Activated gamma-delta T cell treated with Interleukin-2 at 50 U/mL for 16 hours (primary cell): Measurements from ENCODE around the gene SH3RF3.

Source experiments
- DNase-seq: peaks from one replicate; pipeline ENCODE4 v3.0.0-alpha.2; 2020

SH3RF3 gene

DNA sequence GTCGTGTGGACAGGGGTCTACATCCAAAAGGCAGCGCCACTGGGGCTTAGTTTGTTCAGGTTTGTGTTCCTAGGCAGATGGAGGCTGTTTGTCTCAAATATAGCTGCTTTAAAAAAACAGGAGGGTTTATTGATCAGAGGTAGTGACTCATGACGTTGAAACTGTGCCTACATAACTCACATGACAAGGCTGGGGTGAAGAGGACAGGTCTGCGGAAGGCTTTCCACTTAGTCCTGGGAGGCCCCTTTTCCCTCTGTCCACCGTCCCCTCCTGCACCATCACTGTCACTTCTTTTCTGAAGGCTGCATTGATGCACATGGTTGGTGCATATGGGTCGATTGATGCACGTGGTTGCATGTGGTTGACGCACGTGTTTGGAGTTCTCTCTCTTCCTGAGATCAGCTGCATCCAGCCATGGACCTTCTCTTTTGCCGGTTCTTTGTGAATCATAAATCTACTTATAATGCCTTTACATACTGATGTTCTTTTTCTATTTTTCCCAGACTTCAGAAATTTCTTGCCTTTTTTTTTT is 10.9 kb downstream of the SH3RF3 start:
- no peak for DNase-seq

DNA sequence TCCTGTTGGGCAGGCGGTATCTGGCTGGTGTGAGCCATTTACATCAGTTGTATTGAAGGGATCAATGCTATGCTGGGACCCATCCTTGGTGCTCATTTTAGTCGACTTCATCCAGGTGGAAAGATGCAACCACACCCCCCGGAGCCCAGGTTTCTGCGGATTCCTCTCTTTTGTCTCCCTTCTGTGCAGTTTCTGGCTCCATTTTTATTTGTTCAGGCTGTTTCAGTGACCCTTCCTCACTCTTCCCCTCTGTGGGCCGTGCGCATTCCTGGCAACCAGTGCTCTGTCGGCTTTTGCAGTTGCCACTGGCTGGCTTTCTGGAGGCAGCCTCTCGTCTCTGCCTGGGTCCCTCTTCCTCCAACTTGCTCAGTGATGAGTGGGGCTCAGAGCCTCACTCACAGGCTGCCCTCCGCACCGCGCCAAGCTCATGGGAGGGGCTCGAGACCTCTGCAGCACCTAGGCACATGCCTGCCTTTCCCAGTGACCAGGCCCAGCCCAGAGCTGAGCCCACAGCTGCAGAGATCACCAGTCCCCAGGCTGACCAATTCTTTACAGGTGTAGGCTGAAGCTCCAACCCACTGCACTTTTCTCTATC is 12.1 kb downstream of the SH3RF3 start:
- no peak for DNase-seq

DNA sequence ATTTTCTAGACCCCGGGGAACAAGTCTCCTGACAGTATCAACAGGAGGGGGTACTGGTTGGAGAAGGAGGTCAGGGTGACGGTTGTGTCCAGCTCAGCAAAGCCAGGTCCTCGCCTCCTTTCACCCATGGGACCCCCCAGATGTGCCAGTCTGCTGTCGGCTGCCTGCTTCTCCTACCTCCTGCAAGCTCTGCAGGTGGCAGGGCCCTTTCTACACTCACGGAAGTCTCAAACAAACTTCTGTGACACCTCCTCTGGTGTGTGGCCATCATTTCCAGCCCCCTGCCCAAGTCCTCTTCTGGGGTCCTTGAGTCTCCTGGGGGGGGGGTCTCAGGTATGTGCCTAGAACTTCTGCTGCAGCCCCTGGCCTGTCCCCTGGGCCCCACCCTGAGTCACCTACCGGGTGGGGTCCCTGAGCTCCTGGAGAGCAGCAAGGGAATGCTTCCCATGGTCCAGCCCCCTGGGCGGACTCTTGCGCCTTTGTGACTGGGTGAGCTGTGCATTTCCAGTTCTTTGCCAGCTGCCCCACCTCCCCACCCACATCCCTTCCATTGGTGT is 12.8 kb downstream of the SH3RF3 start:
- no peak for DNase-seq

DNA sequence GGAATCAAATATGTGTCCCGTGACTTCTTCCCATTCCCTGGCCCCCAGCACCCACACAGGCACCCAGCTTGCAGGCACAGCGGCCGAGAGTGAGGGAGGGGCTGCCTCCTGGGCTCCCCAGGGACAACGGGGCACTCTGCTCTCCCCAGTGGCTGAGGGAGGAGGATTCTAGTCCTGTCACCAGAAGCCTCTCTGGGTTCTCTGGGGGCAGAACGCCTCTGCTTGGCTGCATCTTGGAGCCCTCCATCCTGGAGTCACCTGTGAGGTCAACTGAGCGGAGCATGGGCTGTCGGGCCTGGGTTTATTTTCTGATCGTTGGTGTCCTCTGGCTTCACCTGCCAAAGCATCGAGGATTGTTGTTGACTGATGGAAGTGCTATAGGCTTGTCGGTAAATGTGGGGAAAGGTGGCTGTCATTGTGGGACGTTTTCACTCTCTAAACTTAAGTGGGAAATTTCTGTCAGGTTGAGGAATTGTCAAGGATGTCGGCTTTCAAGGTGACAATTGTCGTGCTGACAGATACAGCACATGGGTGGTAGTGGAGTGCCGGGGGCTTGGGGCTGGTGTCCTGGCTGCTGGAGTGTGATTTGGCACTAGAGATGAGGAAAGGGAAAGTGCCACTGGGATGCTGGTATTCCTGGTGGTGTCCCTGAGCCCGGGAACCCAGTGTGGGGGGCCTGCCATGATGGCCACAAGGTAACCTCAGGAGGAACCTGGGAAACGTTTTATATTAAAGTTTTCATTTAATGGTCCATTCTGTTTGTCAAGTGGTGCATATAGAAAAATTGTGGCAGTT is 13.6 kb downstream of the SH3RF3 start:
- DNase-seq, result no peak

DNA sequence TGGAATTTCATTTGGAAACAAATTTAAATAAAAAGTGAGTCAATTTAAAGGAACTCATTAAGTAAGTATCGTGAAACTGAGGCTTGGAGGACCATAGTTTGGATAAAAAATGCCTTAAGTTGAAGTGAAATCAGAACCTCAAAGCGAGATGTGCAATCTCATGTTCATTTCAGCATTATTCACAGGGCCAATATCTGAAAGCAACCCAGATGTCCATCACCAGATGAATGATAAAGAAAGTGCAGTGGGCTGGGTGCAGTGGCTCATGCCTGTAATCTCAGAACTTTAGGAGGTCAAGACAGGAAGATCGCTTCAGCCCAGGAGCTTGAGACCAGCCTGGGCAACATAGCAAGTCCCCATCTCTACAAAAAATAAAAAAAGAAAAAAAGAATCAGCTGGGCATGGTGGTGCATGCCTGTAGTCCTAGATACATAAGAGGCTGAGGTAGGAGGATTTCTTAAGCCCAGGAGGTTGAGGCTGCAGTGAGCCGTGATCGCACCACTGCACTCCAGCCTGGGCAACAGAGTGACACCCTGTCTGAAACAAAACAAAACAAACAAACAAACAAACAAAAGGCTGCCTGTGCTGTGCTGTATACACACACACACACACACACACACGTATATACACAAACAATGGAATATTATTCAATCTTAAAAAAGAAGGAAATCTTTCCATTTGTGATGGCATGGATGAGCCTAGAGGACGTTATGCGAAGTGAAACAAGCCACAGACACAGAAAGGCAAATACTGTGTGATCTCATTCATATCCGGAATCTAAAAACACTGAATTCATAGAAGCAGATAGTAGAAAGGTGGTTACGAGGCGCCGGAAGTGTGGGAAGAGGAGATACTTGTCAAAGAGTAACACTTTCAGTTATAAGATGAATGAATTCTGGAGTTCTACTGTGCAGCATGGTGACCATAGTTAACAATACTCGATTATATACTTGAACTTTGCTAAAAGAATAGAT is 14.5 kb downstream of the SH3RF3 start:
- DNase-seq, result no peak

DNA sequence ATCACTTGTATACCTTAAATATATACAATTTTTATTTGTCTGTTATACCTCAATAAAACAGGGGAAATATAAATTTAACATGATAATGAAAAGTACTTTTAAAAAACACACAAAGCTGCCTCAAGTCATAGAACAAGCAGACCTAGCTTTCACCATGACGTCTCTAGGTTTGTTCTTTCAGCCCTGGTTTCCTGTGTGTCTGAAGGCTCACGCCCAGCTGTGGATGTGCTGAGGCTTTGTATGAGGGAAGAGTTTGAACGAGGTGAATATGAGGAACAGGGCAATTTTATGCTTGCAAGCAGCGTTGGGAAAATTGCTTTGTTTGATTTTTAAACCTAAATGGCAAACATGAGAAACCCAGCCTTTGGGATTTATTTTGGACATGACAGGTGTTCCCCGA is 15.3 kb downstream of the SH3RF3 start:
- DNase-seq, result no peak

DNA sequence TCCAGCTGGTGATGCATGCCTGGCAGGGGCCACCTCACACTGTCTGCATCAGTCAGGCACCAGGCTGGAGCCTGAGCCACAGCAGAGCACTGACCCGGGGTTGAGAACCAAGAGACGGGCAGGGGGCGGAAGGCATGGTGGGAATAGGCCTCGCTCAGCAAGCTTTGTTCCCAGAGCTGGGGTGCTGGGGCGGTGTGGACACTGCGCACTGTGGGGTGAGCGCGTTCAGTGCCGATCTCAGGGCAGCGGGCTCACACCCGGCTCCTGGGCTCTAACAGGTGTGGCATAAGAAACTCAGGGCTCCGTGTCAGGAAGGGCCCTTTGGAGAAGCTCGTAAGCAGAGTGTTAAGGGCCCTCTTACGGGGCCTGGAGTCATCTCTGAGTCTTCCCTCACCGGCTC is 15.7 kb downstream of the SH3RF3 start:
- DNase-seq, result no peak

DNA sequence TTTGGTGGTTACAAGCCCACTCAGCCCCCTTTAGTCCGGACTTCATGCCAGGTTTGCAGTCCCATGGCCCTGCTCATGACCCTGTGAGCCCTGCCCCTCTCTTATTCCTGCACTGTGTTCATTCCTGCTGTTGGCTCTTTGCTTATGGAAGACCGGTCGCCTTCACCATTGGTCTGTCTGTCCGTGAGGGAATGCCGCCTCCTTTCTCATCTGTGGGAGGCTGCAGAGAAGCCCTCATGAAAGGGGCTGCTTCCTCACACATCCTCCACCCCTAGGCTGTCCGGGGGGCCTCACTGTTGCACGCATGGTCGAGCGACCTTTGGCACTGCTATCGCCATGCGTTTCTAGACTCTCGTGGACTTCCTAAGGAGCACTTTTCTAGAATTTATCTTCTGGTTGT is 16.3 kb downstream of the SH3RF3 start:
- DNase-seq, result no peak

DNA sequence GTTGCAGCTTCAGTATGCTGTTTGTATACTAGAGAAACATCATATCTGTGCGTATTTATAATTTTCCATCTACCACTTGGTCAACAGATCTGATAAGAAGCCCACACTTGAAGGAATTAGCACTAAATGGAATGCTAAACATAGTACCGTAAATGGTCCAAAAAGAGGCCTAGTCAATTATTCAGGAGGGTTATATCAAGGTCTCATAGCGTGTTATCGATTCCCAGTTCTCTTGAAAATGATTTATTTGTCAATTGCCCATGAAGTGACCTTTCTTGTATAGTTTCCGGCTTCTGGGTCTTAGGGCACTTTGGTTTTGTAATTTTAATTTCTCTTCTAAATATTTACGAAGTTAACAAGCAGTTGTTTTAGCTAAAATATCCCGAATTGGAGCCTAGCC is 18.4 kb downstream of the SH3RF3 start:
- DNase-seq, result no peak

DNA sequence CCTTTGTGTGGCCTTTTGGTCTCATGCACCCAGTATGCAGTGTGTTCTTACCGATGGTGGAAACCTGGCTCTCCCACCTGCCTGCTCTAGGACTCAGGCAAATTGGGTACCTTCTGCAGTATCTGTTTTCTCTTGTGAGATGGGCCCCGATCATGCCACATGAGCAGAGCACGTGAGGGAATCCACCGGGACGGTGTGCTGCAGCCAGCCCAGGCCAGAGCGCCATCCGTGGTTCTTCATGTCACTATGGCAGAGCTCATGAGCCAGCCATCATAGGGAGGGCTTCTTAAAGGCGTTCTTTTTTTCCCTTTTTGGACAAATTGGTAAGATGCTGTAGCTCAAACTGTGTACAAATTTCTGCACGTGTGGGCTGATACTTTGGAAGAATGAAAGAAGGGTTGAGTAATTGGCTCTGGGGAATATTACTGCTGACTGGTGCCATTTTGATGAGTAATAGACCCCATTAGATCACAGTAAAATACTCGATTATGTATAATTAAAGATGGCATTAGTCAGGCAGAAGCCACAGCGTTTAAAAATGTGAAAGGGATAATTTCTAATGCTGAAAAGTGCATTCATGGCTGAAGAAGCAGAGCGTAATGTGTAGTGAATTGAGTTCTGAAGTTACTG is 19.2 kb downstream of the SH3RF3 start:
- DNase-seq, result no peak

DNA sequence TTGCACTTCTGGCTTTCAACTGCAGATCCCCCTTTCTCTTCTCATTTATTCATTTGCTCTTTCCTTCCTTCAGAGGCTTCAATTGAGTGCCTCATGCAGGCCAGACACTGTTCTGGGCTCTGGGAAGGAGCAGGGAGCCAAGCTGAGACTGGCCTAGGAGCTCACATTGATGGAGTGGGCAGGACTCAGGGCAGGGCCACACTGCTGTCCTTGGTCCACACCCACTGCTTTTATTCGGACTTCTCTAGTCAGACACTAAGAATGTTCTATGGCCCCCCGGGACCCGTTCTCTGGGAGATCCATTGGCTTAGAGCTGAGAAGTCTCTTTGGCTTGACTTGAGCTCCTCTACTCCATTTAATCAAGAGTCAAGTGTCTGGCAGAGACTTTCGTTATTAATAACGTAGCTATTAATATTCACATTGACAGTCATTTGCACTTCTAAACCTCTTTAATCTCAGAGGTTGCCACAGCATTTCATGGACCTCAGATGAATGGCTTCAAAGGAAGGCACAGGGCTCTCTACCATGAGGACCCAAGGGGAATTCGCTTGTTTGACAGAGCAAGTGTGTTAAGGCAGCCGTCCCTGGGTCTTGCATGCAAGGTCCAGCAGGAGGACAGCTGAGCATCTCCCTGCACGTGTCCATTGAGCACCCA is 20.1 kb downstream of the SH3RF3 start:
- DNase-seq, result no peak

DNA sequence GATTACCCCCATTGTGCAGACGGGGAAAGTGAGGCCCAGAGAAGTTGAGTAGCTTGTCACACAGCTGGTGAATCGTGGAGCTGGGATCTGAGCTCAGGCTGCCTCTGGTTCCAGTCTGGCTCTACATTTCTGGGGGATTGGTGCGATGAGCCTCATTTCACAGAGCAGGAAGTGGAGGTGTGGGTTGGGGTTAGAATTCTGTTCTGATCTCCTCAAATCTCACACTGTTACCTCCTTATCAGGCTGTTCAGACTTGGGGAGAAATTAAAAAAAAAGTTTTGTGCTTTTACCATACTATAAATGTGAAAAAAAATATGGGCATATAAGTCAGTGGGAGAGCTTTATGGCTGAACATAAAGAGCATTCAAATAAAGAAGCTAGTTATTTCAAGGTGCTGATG is 21.6 kb downstream of the SH3RF3 start:
- DNase-seq, result no peak

DNA sequence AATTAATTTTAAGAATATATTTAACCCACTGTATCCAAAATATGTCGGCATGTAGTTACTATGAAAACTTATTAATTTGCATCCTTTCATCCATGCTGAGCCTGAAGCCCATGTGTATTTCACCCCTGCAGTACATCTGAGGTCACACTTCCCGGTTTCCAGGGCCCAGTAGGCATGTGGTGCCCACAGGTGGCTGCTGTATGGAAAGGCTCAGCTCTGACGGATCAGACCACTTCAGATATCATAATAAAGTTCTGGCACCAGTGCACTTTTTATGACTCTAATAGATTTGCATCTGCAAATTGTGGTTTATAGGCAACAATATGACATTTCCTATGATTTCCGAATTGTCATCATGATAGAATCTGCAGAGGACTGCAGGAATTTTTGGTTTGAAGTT is 22.5 kb downstream of the SH3RF3 start:
- no peak for DNase-seq

DNA sequence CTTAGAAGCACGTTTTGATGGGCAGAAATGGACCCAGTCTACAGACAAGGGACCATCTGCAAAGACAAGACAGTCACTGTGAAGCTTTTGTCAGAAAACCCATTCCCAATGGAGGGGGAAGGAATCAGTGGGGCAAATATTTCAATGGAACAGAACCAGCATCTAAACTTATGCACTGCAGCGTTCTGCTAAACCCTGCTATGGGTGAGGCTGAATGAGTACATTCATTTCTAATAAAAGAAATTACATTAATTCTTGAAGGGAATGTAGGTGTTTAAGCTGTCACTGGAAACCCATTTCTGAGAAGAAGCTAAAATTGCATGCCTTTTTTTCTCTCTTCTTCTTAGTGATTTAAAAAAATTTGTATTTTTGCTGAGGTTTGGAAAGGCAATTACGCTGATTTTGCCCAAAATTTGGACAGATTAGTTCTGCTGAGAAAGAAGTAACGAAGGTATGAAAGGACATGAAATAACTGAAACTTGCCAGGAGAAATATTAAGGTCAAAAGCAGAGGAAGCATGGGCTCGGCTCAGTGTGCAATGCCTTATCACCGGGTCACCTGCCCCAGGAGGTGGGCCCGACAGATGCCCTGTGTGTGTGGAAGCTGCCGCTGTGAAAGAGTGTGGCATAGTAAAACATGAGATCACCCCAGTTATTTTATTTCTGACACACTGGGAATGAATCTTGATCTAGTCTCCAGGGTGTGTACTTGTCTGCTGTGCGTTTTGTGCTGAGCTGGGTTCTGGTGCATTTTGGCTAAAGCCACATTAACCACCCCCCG is 24.2 kb downstream of the SH3RF3 start:
- no peak for DNase-seq

DNA sequence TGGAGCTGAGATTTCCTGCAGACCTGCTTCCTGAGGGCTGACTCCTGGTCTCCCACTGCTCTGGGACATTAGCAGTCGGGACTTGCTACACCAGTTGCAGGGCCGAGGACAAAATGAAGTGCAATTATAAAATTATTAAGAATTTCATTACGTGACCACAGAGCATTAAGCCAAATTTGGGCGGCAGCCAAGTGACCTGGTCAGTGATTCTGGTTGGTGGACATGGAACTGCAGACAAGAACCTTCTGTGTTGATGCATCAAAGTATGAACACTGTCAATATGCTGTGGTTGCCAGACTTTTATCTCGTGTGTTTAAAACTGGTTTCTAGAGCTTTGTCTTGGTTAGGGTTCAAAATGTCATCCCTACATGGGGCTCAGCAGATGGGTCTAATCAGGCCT is 24.8 kb downstream of the SH3RF3 start:
- no peak for DNase-seq

DNA sequence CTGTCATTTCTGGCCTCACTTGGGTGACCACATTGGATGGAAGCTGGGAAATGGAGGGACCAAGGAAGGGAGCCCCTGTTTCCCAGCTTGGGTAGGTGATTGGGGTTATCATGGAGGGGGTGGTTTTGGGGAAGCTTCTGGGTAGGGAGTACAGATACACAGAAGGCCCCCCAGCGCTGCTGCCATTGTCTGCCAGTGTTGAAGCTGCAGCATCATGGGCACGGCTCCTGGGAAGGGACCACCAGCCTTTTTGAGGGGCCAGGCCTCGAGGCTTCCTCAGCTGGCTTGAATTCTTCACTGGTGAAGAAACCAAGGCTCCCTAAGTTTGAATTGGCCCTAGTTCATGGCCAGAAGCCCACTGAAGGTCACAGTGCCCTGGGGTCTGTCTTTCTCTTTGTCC is 25.2 kb downstream of the SH3RF3 start:
- DNase-seq, result no peak

DNA sequence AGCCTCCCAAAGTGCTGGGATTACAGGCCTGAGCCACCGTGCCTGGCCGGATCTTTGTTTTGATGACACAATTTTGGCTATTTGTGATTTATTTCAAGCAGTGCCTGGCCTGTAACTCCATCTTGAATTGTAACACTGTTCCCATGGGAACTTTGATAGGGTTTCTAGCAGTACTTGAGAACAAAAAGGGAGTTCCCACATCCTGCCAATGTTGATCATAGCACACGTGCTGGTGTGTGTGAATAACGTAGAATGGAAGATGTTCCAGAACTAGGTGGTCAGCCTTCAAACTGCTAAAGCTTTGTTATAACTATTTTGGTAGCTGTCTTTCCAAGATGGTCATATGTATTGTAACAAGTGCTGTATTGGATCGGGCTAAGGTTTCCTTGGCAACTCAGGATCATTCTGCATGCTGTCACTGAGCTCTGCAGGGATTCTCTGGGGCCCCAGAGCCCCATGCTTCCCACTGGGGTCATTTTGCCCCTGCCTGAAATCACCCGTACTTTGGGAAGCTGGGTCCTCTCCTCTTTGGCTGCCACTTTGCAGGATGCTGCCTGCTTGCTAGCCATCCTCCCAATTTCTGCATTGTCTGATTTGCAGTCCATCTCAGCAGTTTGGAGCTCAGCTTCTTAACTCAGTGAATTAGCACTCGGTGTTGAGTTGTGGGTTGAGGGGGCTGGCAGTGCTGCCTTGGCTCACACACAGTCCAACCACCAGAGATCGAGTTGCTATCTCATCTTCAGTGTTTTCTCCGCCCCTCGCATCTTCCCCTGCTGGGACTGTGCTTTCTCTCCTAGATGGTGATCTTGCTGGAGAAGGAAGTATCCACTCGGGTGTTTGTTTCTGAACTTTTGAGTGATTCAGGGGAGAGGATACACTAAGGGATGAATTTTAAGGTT is 26.8 kb downstream of the SH3RF3 start:
- DNase-seq, result no peak

DNA sequence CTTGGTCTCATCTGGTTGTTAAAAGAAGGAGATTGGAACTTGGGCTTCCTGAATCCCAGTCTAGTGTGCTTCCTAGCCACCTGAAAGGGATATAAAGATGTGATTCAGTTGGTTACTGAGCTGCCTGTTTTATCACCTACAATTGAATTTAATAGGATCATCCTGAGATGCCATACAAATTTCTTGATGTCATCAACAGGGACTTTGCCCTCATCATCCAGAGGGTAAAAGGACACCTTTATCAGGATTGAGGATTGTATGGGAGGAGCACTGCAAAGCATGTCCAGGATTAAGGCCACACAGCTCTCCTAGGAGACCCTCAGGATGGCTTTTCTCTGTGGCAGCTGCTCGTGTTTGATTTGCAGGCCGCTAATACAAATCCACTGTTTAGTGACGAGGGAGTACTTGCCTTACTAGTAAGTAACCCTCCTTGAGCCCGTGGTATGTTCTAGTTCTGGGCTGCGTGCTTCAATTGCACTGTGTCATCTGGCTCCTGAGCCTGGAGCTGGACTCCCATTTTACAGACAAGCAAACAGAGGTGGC is 28.6 kb downstream of the SH3RF3 start:
- no peak for DNase-seq

DNA sequence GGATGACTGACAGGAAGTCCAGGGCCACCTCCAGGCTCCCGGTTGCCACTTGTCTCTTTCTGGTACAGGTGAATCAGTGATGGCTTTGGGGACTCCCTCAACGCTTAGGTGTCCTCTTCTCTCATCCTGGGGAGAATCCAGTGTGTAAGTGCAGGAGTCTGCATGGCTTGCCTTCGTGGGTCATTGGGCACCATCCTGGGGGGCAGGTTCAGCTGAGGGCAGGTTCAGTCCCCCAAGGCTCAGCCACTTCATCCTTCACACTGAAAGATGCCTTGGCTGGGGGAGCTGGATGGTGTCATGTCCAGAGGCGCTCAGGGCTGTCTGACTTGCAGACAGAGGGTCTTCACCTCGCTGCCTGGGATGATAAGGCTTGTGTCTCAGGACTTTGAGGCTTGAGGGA is 29.2 kb downstream of the SH3RF3 start:
- no peak for DNase-seq

DNA sequence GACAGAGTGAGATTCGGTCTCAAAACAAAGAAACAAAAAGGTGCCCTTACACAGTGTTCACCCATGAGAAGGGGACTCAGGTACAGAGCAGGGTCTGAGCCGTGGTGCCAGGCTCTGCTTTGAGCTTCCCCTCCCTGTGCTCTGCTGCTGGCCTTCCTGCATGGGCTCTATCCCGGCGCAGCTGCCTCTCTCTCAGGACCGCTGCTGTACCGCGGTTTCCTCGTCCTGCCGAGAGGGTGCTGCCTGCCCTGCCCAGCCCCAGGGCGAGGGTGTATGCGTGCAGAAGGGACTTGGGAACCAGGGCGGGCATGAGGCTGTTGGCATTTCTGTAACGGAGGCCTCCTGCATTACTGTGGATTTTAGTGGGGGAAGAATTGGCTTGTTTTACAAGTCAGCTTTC is 30.1 kb downstream of the SH3RF3 start:
- no peak for DNase-seq
